NCI-H226 (cell line): ENCODE data around the gene GAS2L1.

ENCODE experiments used
- DNase-seq: peaks from one replicate; pipeline ENCODE4 v3.0.0-alpha.2; 2015

The GAS2L1 gene

DNA sequence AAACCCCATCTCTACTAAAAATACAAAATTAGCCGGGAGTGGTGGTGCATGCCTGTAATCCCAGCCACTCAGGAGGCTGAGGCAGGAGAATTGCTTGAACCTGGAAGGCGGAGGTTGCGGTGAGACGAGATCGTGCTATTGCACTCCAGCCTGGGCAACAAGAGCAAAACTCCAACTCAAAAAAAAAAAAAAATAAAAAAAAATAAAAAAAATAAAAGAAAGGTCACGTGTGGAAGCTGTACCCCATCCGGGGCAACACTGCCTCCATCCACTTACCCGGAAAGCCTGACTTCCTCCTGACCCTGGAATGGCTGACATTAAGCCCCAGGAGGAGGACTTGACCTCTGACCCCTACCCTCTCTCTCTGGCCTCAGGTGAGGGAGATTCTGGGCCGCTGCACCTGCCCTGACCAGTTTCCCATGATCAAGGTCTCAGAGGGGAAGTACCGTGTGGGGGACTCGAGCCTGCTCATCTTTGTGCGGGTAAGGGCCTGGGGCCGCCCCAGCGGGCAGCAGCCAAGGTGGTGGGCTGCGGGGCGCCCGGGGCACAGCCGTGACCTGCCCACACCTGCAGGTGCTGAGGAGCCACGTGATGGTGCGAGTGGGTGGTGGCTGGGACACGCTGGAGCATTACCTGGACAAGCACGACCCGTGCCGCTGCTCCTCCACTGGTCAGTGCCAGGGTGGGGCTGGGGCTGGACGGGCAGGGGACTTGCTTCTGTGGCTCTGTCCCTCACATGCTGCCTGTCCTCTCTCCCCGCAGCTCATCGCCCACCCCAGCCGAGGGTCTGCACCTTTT, 3.8 kb downstream of the GAS2L1 start:
- no peak for DNase-seq

DNA sequence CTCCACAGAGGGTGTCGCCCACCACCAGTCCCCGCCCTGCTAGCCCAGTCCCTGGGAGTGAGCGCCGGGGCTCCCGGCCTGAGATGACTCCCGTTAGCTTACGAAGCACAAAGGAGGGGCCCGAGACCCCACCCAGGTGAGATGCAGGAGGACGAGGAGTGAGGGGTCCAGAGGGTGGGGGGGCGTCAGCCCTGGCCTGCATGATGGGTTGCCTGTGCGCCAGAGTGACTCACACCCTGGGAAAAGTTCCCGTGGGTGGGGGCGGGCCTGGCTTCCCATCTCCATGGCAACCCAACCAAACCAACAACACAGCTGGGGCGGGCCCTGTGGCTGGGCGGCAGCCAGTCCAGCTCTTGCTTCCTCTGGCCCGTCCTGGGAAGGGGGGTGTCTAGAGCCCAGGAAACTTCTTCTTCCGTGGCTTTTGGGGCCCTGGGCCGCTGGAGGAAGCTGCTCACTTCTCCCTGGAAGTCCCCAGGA, 4.5 kb downstream of the GAS2L1 start:
- peak; percentile 79 for DNase-seq

DNA sequence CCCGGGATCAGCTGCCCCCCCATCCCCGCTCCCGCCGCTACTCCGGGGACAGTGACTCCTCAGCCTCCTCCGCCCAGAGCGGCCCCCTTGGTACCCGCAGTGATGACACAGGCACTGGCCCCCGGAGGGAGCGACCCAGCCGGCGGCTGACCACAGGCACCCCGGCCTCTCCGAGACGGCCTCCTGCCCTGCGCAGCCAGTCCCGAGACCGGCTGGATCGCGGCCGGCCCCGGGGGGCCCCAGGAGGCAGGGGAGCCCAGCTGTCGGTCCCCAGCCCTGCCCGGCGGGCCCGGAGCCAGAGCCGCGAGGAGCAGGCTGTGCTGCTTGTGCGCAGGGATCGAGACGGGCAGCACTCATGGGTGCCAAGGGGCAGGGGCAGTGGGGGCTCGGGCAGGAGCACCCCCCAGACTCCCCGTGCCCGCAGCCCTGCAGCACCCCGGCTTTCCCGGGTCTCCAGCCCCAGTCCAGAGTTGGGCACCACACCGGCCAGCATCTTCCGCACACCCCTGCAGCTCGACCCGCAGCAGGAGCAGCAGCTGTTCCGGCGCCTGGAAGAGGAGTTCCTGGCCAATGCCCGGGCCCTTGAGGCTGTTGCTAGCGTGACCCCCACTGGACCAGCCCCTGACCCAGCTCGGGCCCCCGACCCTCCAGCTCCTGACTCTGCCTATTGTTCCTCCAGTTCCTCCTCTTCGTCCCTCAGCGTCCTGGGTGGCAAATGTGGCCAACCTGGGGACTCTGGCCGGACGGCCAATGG, 5.2 kb downstream of the GAS2L1 start:
- DNase-seq: no peak

DNA sequence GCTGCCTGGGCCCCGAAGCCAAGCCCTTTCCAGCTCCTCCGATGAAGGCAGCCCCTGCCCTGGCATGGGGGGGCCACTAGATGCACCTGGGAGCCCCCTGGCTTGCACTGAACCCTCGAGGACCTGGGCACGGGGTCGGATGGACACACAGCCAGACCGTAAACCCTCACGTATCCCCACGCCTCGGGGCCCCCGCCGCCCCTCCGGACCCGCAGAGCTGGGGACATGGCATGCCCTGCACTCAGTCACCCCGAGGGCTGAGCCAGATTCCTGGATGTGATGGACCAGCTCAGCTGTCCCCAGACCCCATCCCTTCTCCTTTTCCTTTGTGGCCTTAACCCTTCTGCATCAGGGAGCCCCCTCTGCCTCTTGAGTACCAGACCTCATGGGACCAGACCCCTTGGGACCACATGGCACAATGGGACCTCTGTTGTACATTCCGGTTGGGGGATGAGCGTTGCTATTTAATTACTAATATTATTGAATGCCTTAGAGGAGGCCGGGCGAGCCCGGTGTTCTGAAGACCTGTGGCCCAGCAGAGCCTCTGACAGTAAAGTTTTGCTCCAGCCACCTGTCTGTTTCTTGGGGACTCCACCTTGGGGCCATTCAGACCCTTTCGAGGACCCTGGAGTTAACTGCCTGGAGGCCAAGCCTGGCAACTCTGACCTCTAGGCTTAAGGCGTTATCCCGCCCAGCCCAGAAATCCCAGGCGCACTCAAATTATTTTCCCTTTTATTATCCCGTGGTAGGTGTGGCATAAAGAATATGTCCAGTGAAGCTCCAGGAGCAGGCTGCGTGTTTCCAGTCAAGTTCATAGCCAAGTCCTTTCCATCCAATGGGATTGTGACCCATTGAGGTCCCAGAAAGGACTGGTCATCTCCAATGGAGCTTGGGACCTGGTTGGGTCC, 6.0 kb downstream of the GAS2L1 start:
- DNase-seq: no peak

DNA sequence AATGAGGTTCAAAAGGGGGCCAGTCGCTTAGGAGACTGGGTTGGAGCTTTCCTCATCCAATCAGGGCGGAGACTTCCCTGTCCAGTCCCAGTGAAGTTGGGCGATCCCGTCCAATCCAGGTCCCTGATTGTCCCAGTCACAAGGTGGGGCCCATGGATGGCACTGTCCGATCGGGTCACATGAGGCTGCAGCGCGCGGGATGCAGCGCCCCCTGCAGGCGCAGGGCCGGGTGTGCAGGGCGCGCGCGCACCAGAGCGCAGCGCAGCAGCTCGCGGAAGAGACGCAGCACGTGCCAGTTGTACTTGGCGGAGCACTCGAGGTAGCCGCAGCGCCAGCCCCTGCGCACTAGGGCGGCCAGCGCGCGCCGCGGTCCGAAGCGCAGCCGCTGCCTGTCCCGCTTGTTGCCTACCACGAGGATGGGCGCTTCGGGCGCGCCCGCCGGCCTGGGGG, 6.7 kb downstream of the GAS2L1 start:
- DNase-seq: no peak

DNA sequence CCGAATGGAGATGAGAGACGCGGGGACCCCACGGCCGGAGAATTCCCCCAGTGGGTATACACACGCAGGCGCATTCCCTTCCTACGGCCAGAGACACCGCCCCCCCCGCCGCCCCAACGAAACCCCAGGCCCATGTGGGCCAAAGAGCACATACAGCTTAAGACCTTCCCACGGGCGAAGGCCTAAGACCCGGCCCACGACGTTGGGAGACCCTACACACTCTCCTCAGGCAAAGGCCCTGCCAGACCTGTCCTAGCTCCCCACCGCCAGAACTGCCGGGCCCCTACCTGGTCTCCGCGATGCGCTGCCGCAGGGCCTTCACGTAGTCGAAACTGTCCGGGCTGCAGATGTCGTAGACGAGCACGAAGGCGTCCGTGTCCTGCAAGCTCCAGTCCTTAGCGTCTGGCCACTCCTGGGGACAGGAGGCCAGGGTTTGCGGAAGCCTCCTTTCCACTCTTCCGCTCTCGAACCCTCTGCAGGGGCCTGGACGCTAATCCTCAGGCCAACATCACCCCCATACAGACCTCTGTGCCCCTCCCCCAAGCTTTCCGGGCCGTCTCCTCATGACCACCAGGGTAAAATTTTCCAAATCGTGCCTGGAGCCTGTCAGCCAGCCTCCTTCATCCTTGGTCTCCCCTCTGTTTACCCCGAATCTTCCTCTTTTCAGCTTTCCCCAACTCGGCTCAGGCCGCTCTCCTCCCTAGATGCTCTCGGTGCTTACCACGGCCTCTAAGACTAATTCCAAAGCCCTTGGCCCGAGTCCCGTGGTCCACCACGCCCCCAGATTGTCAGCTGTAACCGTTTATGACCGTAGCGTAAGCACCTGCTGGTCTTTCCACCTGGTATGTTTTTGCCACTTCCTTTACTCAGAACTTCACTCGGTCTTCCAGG, 7.4 kb downstream of the GAS2L1 start:
- DNase-seq: no peak

DNA sequence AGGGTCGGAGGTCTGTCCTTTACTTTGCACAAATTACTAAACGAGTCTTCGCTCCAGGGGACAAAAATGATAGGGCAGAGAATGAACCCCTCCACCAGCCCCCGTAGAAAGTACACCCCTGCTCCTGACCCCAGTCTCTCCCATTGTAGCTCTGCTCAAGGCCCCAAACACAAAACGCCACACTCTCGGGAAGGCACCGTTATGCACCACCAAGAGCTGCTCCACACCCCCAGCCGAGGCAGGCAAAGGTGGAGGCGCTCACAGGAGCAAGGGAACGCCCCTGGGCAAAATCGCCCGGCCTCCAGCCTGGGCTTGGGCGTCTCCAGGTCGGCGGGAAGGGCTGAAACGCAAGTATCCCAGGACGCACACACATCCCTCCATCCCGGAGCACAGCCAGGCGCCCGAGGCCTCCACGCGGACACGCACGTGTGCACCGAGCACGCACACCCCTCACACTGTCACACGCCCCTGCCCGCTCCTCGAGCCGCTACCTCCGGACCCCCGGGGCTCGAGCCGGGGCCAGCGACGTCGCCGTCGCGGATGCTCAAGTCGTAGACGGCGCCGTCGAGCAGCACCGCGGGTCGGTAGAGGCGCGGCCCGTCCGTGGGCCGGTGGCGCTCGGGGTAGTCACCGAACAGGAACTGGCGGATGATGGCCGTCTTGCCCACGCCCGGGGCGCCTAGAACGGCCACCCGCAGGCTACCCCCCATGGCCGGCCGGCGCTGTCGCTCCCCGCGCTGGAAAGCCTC, 8.3 kb downstream of the GAS2L1 start:
- DNase-seq: no peak

DNA sequence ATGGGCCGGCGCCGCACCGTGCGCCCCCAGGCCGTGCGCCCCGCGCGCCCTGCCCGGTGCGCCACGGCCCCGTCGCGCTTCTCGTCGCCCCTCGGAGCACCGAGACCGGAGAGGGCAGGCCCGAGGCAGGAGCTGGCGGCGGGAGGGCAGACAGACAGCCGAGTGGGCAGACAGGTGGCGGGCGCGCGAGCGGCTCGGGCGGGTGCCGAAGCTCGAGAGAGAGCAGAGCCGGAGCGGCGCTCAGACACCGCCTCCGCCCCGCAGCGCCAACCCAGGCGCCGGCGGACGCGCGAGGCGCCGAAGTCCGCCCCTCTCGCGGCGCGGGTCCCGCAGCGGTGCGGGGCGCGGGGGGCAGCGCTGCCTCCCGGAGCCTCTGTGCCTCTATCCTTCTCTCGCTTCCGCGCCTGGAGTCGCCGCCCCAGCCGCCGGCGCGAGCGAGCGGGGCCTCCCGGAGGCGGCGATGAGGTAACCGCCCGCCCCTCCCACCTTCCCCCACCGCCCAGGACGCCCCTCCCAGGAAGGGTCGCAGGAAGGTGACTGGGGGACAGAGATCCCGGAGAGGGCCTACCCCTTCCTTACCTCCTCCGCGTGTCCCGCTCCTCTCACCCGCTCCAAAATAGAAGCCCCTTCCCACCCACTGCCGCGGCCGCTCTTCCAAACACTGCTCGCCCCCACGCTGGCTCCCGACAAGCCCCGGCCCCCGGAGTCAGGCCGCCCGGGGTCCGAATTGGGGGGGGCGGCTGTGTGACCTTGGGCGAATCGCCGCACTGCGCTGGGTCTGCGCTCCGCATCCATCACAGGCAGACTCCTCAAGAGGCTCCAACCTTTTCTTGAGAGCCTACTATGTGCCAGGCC, 9.1 kb downstream of the GAS2L1 start, which contains the start of gene RASL10A:
Gene RASL10A, minus strand, starts transcription at position 412 of the 855 bp plus-strand sequence. CDS start 451 bp downstream, outside the sequence.
- no peak for DNase-seq

DNA sequence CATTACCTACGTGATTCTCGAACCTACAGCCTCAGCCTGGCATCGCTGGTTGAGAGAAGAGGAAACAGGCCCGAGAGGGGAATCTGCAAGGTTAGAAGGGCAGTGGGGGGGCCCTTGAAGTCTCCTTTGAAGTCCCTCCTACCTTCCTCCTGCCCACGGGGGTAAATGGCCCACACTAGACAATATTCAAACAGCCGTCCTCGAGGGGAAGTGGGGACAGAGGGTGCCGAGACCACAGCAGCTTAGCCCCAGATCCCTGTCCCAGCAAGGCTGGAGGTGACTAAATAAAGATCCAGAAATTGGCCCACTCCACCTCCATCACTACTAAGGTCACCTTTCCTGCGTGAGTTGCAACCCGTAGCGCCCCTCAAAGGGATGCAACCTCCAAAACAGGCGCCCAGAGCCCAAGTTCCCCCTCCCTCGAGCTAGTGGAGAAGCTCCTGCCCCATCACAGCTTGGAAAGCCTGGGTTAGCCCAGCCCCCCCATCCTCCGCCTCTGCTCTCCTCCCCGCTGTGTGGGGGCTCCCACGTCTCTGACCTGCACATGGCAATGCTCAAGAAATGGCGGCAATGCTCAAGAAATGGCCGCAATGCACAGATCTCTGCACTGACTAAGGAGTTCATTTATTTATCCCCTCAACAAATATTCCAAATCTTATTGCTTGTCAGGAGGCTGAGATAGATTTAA, 9.8 kb downstream of the GAS2L1 start:
- DNase-seq: no peak

DNA sequence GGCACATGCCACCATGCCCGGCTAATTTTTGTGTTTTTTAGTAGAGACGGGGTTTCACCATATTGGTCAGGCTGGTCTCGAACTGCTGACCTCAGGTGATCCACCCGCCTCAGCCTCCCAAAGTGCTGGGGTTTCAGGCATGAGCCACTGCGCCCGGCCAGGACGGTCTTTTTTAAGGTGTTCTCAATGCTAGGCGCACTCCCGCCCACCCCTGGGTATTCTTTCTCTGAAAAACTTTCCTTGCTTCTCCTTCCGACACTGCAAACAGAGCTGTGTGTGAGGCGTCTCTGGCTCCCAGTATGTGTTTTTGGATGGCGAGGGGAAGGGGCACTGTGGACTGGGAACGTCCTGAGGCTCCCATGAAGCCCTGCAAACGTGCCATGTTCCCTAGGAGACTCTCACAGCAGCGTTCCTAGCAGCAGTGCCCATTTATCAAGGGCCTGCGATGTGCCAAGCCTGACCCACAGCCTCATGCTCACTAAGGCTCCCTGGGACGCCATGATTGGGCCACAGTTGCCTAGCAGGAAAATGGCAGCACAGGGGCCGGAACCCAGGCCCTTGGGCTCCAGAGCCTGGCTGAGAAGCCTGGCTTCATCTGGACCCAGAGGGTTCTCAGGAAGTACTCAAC, 11.5 kb downstream of the GAS2L1 start:
- no peak for DNase-seq

DNA sequence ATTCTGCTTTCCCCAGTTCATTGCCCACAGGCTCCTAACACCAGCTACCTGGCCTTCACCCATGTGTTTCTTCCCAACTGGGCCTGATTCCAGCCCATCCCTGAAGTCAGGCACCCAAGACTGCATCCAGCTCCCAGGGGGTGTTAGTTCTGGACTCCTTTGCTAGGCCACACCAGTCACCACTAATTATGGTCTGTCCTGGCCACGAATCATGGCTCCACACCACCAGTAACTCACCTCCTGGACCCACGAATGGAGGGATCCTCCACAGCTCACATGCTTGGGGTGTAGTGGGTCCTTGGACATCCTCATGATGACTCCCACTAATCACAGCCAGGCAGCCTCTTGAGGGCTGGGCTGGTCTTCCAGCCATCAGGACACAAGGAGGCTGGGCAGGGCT, 12.6 kb downstream of the GAS2L1 start:
- DNase-seq: no peak

DNA sequence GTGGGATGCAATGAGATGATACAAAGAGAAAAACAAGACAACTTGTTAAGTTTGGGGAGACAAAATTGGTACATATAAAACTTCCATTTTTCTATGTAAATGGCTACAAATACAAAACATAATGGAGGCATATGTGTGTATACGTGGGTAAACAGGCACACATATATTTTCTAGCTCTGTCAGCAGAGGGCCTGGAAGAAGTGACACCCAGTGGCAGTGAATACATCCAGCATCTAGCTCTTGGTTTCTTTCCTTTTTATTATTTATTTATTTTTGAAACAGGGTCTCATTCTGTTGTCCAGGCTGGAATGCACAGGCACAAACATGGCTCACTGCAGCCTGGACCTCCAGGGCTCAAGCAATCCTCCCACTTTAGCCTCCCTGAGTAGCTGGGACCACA, 14.1 kb downstream of the GAS2L1 start:
- no peak for DNase-seq

DNA sequence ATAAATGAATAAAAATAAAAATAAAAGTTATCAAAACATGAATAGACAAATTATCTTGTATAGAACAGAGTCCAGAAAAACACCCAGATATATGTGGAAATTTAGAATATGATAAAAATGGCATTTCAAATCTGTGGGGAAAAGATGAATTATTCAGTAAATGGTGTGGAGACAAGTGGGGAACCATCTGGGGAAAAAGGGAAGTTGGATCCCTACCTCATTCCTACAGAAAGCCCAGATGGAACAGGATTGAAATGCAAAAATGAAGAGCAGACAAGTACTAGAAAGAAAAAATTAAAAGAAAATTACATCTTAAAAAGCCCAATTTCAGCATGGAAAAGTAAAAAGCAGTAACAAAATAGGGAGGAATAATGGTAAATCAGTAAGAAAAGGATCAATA, 17.2 kb downstream of the GAS2L1 start:
- no peak for DNase-seq

DNA sequence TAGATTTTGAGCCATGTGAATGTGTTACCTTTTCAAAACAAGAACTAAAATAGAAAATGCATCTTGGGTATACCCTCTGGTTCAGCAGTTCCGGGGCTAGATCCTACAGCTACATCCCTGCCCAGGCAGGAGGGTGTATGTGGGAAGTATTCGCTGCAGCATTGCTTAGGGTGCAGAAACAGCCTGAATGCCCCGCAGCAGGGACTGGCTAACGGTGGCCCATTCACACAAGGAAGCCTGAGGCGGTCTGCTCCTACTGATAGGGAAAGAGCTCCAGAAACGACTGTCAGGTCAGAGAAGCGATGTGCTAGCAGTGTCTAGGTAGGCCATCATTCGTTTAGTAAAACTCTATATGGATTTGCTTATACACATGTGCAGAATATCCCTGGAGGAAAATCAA, 18.9 kb downstream of the GAS2L1 start:
- no peak for DNase-seq

DNA sequence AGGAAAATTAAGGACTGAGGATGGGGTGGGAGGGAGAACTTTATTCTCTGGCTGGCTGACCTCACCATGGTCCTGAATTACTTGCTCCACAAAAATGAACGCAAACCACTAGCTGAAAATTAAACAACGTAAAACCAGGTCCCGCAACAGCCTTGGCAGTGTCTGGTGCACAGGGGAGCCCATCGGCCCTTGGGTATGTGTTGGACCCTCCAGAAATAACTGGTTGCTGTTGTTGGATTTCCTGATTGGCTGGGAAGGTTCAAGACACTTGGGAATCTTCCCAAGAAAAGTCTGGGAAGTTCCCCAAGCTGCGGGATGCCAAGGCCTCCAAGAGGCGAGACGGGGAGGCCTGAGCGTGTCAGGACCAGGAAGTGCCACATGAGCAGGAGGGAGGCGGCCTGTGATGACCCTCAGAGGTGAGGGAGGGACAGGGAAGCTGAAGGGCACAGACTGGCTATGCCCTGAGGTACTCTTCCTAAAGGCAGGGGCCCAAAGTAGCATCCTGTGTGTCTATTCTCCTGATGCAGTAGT, 19.4 kb downstream of the GAS2L1 start:
- no peak for DNase-seq

DNA sequence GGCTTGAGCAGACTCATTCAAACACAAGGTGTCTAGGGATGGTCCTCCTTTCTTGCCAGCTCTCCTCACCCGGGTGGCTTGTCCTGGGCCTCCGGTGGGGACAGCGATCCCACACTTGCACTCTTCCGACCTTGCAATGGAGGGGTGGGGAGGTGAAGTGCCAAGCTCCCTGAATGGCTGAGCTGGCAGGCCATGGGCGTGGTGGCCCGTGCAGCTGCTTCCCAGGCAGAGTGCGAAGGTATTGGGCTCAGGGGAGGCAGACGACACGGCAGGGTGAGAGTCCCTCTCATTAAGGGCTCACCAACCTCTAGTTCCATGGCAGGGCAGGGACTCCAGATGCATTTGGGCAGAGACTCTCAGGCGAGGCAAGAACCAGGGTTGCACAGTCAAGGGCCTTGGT, 20.0 kb downstream of the GAS2L1 start:
- DNase-seq: no peak

DNA sequence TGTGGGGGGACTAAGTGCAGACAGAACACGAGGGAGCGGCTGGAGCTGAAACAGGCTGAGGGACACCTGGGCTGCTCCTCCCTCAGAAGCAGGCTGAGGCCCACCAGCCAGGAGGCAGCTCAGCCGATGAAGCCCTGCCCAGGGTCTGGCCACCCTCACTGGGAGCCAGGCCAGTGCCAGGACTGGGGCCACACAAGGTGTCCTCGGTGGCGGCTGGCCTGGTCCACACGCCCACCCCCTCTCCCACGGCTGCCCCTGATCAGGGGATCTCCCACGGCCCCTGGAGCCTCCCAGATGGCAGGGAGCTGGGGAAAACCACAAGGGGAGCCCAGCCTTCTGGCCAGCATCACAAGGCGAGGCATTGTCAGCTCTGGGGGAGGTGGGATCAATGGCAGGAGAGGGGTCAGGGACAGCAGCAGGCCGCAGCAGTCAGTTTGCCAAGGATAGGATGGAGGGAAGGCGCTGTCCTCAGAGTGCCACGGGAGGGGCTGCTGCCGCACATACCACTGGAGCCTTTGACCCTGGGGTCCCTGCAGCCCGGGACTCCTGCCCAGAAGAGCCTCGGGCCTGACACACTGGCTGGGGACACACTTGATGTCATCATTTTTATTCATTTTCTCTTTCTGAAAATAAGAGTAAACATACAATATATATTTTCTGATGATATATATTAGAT, 20.8 kb downstream of the GAS2L1 start:
- DNase-seq: no peak

DNA sequence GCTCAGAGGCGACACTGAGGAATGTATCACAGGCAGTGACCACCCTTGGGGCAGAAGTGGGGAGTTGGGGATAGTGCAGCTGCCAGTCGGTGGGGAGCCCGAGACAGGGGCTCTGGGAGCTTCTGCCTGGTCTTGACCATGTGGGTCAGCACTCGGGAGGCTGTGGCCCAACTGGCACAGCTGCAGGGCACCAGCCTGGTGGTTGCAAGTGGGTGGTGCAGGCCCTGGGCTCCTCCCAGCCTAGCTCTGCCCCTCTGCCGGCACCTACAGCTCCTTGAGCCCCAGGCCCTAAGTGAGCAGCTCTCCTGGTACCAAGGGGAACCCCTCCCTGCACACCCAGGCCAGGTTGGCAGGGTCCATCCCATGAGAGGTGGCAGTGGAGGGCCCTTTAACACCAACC, 21.6 kb downstream of the GAS2L1 start:
- DNase-seq: no peak
